HG03135 (cell line): ENCODE results near the gene XRN2.
"Not testable (repeated sequence)": the region's sequence is repeated elsewhere in the genome, so short reads cannot be mapped to it uniquely, and the experiment has no call there.

ENCODE experiments used
- ATAC-seq: cut with Tn5 transposase; IDR thresholded peaks from one replicate; pipeline ENCODE4 v1.9.1; 2021; ENCODE audit warnings: mild to moderate bottlenecking, moderate library complexity; ENCODE audit not compliant: unreplicated experiment

The XRN2 gene

DNA sequence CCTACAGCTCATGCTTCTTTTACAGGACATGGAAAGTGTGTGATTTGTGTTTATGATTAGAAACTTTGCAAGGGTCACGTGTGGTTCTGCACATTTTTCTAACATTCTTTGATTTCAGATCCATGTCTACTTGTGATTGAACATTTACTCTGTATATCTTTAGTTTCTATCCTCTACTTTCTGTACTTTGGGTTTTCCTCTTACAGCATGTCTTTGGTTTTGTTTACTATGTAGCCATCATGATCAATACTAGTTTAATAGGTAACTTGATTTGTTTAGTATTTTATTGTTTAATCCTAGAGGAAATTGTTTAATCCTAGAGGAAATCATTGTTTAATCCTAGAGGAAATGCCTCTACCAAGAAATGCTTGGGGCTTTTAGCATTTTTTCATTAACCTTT, 41.8 kb downstream of the XRN2 start:
- no peak for ATAC-seq

DNA sequence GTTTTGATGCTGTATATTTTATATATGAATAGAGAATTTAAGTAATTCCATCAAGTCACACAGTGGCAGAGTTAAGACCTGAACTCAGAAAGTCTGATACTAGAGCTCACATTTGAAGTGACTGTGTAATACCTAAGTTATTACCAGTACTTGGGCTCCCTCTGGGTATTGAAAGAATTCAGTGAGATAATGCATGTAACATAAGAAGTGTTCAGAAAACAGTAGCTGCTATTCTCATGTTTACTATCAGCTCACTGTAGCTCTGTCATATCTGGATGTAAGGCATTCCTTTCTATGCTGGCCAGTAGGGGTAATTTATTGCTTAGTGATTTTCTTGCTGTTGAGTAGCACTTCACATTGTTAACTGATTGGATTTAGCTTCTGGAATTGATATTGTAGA, 49.6 kb downstream of the XRN2 start:
- ATAC-seq = no peak

DNA sequence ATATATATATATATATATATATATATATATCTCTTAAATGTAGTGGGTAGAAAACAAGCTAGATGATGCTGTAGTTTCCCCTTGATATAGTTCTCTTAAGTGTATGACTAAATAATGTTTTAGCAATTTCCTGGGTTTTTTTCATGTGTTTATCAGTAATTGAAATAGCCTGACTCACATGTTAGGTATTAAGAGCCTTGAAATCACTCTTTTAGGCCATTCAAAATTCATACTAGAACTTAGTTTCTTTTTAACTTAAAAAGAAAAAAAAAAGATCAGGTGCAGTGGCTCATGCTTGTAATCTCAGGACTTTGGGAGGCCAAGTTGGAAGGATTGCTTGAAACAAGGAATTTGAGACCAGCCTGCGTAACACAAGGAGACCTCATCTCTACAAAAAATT, 50.1 kb downstream of the XRN2 start:
- ATAC-seq = no peak

DNA sequence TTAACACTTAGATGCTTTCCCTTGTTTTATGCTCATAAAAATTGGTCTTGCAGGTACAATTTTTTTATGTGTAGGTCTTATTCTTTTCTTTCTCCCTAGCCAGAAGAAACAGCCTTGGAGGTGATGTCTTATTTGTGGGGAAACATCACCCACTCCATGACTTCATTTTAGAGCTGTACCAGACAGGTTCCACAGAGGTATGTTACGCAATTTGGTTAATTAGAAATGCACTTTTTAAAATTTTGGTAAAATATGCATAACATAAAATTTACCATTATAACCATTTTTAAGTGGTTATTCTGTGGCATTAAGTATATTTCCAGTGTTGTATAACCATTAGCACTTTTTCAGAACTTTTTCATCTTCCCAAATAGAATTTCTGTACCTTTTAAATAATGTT, 52.9 kb downstream of the XRN2 start:
- ATAC-seq = no peak

DNA sequence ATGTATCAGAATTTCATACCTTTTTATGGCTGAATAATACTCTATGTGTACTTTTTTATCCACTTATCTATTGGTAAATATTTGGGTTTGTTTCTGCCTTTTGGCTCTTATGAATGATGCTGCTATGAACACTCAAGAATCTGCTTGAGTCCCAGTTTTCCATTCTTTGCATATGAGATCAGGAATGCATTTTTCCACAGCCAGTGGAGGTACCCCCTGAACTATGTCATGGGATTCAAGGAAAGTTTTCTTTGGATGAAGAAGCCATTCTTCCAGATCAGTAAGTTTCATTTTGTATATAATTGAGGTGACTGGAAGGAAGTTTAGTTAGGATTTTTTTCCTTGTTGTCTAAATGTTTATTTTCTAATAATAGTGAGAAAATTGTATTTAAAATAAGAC, 53.3 kb downstream of the XRN2 start:
- no peak for ATAC-seq

GRCh38 chr20:21357844-21358243, 54.7 kb downstream of the XRN2 start:
- no peak for ATAC-seq

DNA sequence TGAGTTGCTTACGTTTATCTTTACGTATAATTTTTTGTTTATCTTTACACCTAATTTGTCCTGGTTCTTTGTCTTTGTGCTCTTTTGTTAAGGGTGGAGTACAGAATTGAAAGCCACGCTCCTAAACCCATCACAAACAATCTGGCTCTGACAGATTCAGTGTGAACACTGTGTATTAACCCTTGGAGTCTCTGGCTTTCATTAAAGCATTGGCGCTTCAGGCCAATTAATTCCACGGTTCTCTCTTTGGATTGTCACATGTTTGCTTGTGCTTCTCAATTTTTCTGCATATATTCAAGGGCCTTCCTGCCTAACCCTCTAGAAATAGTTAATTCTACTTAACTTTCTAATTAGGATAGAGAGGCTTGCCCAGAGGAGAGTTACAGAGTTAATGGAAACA, 55.6 kb downstream of the XRN2 start:
- ATAC-seq = no peak

DNA sequence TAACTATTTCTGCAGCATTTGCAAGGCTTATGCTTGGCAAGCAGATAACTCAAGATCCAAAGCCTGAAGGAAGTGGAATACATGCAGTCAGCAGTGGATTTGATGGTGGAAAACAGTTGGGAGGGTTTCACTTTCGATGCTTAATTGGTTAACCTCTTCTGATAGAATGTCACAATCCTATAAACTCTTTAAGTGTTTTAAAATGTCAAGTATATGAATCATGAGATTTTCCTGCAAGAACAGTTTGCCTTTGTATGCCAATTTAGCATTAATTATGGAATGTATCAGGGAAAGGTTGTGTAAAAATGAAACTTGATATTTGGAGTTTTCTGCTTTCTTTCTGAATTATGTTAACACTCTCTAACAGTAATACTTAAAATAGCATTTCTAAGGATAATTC, 57.6 kb downstream of the XRN2 start:
- ATAC-seq = no peak

DNA sequence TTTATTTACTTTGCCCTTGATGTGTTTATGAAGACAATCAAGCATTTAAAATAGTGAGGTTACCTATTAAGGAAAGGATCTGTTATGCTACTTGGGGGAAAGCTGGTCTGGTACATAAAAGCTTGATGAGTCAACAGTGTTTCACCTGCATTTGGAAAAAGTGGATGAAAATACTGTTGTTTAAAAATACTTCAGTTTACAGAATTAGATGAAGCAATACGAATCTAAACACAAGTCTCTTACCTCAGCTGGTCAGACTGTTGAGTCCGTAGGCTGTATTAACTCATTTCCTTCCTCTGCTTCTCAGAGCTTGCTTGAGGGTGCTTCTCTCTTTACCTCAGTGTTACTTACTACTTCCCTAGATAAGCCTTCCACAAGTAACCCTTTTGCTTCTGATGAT, 58.1 kb downstream of the XRN2 start:
- no peak for ATAC-seq

DNA sequence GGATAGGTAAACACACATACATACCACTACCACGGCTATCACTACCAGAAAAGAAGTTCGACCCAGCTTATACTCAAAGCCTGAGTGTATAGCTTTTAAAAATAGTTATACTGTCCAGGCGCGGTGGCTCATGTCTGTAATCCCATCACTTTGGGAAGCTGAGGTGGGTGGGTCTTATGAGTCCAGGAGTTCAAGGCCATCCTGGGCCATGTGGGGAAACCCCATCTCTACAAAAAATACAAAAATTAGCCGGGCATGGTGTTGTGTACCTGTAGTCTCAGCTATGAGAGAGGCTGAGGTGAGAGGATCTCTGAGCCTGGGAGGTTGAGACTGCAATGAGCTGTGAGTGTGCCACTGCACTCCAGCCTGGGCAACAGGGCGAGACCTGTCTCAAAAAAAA, 61.3 kb downstream of the XRN2 start:
- ATAC-seq = no peak

- ATAC-seq = no peak
Observed at GRCh38 chr20:21365771-21366170, 62.6 kb downstream of the XRN2 start.

GRCh38 chr20:21366273-21366672, 63.1 kb downstream of the XRN2 start:
- not testable (repeated sequence) for ATAC-seq

- no peak for ATAC-seq
Observed at GRCh38 chr20:21368791-21369190, 65.7 kb downstream of the XRN2 start.

GRCh38 chr20:21371193-21371592, 68.1 kb downstream of the XRN2 start:
- ATAC-seq = no peak

GRCh38 chr20:21372016-21372415, 68.9 kb downstream of the XRN2 start:
- ATAC-seq = no peak

- ATAC-seq = no peak
Observed at GRCh38 chr20:21373436-21373835, 70.3 kb downstream of the XRN2 start.

- no peak for ATAC-seq
Observed at GRCh38 chr20:21376626-21377025, 73.5 kb downstream of the XRN2 start.

DNA sequence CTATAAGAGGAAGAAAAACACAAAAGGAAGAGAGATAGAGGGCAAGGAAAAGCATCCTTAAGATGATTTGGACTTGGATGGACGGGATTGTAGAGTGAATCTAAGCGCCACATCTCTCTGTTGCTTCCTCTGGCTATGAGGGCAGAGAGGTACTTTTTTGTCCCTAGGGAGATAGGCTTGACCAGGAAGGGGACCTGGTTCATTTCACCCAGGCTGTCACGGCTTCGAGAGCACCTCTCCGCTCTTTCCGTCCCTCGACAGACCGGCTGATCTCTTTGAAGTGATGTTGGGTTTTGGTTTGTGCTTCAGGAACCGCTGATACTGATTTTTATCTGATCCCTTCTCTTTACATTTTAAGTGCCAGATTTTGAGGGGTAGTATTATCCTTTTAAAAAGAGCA, 74.6 kb downstream of the XRN2 start:
- no peak for ATAC-seq

DNA sequence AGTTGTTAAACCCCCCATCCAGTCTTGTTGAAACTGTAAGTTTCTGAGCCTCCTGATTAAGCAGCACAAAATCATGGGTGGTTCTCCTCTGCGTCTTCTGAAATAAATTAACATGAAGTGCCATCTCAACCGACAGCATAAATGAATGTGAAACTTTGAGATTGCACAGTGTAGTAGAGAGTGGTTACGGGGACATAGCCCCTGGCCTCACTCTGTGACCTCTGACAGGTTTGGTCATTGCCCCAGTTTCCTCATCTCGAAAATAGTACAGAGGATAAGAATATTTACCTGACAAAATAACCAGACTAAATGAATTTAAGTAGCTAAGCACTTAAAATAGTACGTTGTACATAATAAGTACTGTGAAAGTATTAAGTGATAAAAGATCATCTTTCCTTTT, 75.1 kb downstream of the XRN2 start:
- no peak for ATAC-seq

DNA sequence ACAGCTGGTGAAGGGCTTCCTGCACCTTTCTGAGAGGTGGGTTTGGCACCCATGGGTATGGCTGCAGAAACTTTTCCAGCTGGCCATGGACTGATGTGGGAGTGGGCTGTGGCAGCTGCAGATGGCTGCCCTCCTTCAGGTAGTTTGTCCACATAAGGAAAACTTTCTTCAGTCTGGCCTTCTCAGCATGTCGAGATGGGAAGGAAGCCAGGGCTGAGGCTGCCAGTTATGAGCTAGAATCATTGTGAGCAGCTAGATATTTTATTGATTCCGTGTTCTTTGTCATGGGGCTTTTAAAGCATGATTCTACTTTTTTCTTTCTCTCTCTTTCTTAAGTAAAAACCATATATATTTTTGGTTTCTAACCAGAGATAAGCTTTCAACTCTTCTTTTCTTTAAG, 77.6 kb downstream of the XRN2 start:
- ATAC-seq = no peak

GRCh38 chr20:21381619-21382018, 78.5 kb downstream of the XRN2 start:
- no peak for ATAC-seq

DNA sequence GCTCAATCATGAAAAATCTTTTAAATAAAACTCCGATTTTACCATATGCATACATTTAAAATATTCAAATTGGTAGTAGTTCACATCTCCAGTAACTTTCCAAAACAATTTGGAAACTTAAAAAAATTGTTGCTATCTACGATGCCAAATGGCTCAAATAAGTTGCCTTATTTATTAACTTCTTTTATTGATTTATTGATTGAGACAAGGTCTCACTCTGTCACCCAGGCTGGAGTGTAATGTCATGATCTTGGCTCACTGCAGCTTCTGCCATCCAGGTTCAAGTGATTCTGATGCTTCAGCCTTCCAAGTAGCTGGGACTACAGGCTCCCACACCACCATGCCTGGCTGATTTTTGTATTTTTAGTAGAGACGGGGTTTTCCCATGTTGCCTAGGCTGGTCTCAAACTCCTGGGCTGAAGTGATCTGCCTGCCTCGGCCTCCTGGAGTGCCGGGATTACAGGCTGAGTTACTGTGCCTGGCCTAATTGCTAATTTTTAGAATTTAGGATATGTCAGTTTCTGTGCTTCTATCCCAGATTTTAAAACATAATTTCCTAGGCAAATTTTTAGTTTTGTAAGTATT, 81.3 kb downstream of the XRN2 start:
- no peak for ATAC-seq

- ATAC-seq = no peak
Observed at GRCh38 chr20:21386111-21386510, 83.0 kb downstream of the XRN2 start.

GRCh38 chr20:21387528-21387927, 84.4 kb downstream of the XRN2 start:
- no peak for ATAC-seq
